HepG2 (cell line): ENCODE measurements around the gene ANKDD1A. TPM values are rescaled to one million over a fixed set of nuclear protein-coding genes. Genes with fewer than 3 reads are reported as not detected.
A peak's percentile ranks its signal among the peaks of the same experiment; 100 is the strongest.

Experiments used
- CREM ChIP-seq, 2 experiments: sonication (generic) in 1 of 2; formaldehyde crosslinking in 1 of 2; IDR thresholded peaks; 2 replicates each; pipeline versions ENCODE4 v1.4.0 to v1.6.1; 2016 to 2020; ENCODE audit warnings: antibody characterized with exemption in 1 of 2, mild to moderate bottlenecking in 1 of 2, missing genetic modification reagents in 1 of 2
- HOXA3 ChIP-seq: sonication (generic); formaldehyde crosslinking; IDR thresholded peaks from 2 replicates; pipeline ENCODE4 v1.5.0; 2020; ENCODE audit warnings: missing genetic modification reagents
- MIXL1 ChIP-seq: IDR thresholded peaks from 2 replicates; pipeline ENCODE4 v1.6.1; 2016
- PHF21A ChIP-seq: sonication (generic); formaldehyde crosslinking; IDR thresholded peaks from 2 replicates; pipeline ENCODE4 v1.5.0; 2020; ENCODE audit warnings: mild to moderate bottlenecking, missing genetic modification reagents
- RXRA ChIP-seq: sonication (generic); formaldehyde crosslinking; IDR thresholded peaks from 2 replicates; pipeline ENCODE4 v1.5.1; 2020; ENCODE audit warnings: missing genetic modification reagents
- SOX13 ChIP-seq, 3 experiments: fragments of 450-650 bp in 1 of 3; sonication (generic) in 1 of 3; formaldehyde crosslinking in 1 of 3; IDR thresholded peaks in 2 of 3; conservative IDR thresholded peaks in 1 of 3; 2 replicates each; pipeline versions ENCODE4 v1.5.0 to v1.6.1; 2016 to 2020; ENCODE audit warnings: antibody characterized with exemption in 1 of 3, mild to moderate bottlenecking in 1 of 3, missing compliant biosample characterization in 1 of 3, missing genetic modification reagents in 1 of 3, moderate library complexity in 1 of 3
- SPEN ChIP-seq: sonication (generic); formaldehyde crosslinking; IDR thresholded peaks from 2 replicates; pipeline ENCODE4 v1.5.1; 2020; ENCODE audit warnings: low read depth, mild to moderate bottlenecking, missing genetic modification reagents
- ZFY ChIP-seq: sonication (generic); formaldehyde crosslinking; IDR thresholded peaks from 2 replicates; pipeline ENCODE4 v1.4.0; 2020; ENCODE audit warnings: missing genetic modification reagents
- ZNF589 ChIP-seq: sonication (generic); formaldehyde crosslinking; conservative IDR thresholded peaks from 2 replicates; pipeline ENCODE4 v1.8.0; 2022; ENCODE audit warnings: mild to moderate bottlenecking, moderate library complexity, missing genetic modification reagents
- ZNF629 ChIP-seq: sonication (generic); formaldehyde crosslinking; conservative IDR thresholded peaks from 2 replicates; pipeline ENCODE4 v1.5.0; 2020; ENCODE audit warnings: missing genetic modification reagents
- ZNF776 ChIP-seq: sonication (generic); formaldehyde crosslinking; IDR thresholded peaks from 2 replicates; pipeline ENCODE4 v1.4.0; 2020; ENCODE audit warnings: mild to moderate bottlenecking, missing genetic modification reagents
- polyA plus RNA-seq, 8 experiments: library from polyadenylated mRNA; depleted of rRNA in 3 of 8; stranded (reverse) in 7 of 8; unstranded in 1 of 8; fragments of >200 nt; fragmentation: Illumina TruSeq in 4 of 8; extraction: Trizol in 4 of 8; gene quantifications; 2 replicates each; pipeline versions ENCODE4 v1.2.1 to v1.2.3, GENCODE V29; 2011 to 2016; ENCODE audit warnings: low read depth in 4 of 8, missing spikeins in 1 of 8, mixed read lengths in 1 of 8; ENCODE audit not compliant: insufficient read depth in 1 of 8
- total RNA-seq, 5 experiments: library from RNA; depleted of rRNA; stranded (reverse); fragments of >200 nt; fragmentation: Illumina TruSeq; extraction: Trizol; gene quantifications; 2 replicates each; pipeline ENCODE4 v1.2.3, GENCODE V29; 2016; ENCODE audit warnings: low read depth in 1 of 5
- TF ChIP-seq, protein P1 (sequence below): sonication (generic); formaldehyde crosslinking; IDR thresholded peaks from 2 replicates; pipeline ENCODE4 v1.4.0; 2020; ENCODE audit warnings: missing genetic modification reagents, mild to moderate bottlenecking, borderline replicate concordance
- TF ChIP-seq, protein P2 (sequence below): sonication (generic); formaldehyde crosslinking; IDR thresholded peaks from 2 replicates; pipeline ENCODE4 v1.5.0; 2020; ENCODE audit warnings: mild to moderate bottlenecking, missing genetic modification reagents, borderline replicate concordance
- TF ChIP-seq, protein P3 (sequence below): sonication (generic); formaldehyde crosslinking; IDR thresholded peaks from 2 replicates; pipeline ENCODE4 v1.9.0; 2022; ENCODE audit warnings: low read depth, missing genetic modification reagents
- TF ChIP-seq, protein P4 (sequence below): sonication (generic); formaldehyde crosslinking; conservative IDR thresholded peaks from 2 replicates; pipeline ENCODE4 v1.4.0; 2020; ENCODE audit warnings: mild to moderate bottlenecking, missing genetic modification reagents, moderate library complexity
- TF ChIP-seq, protein P5 (sequence below): sonication (generic); formaldehyde crosslinking; IDR thresholded peaks from 2 replicates; pipeline ENCODE4 v1.4.0; 2020; ENCODE audit warnings: missing genetic modification reagents

ANKDD1A gene
- total and polyA plus RNA-seq, 2 of the 13 experiments (the other 11 are each of a cell fraction or from before 2014, with no cell fraction given), result 0.11 to 0.48 TPM

DNA sequence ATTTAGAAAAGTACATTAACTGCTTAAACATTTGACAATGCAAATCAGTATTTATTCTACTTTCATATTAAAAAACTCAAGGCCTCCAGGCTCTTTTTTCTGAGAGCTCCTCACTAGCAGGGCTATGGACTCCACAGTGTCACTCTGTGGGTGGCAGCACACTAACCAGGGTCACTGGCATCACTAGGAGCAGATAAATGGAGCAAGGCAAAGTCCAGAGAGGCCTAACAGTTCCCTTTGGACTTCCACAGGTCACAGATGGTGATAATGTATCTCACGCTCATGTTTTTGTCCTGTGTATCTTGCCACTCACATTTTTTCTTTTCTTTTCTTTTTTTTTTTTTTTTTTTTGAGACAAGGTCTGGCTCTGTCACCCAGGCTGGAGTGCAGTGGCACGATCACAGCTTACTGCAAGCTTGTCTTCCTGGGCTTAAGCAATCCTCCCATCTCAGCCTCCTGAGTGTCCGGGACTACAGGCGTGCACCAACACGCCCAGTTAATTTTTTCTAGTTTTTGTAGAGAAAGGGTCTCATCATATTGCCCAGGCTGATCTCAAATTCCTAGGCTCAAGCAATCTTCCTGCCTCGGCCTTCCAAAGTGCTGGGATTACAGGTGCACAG lies 70.2 kb downstream of the ANKDD1A start (continued):
- TF ChIP-seq, protein P1, sequence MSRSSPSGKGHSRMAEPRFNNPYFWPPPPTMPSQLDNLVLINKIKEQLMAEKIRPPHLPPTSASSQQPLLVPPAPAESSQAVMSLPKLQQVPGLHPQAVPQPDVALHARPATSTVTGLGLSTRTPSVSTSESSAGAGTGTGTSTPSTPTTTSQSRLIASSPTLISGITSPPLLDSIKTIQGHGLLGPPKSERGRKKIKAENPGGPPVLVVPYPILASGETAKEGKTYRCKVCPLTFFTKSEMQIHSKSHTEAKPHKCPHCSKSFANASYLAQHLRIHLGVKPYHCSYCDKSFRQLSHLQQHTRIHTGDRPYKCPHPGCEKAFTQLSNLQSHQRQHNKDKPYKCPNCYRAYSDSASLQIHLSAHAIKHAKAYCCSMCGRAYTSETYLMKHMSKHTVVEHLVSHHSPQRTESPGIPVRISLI (CRISPR knock-in tag), result peak; percentile 46; the same call in 1 of the 2 replicates
- 0 out of 2 replicates have a peak, but pooled peaks have one; percentile 39 for TF ChIP-seq SPEN (CRISPR knock-in tag)
- TF ChIP-seq SOX13 (IDR thresholded peaks at IDR 0.05), result no peak
- TF ChIP-seq SOX13 (CRISPR knock-in tag; conservative IDR thresholded peaks at IDR 0.05 in 1 of 2, IDR thresholded peaks at IDR 0.05 in 1 of 2), result peak in 1 of 2 experiments; percentile 26; a peak in 1 of 4 replicates
- TF ChIP-seq HOXA3 (CRISPR knock-in tag), result peak; percentile 46; the same call in 1 of the 2 replicates
- peak; percentile 37; the same call in 1 of the 2 replicates for TF ChIP-seq PHF21A (CRISPR knock-in tag)
- peak; percentile 37; the same call in 1 of the 2 replicates for TF ChIP-seq MIXL1 (CRISPR knock-in tag)
- TF ChIP-seq, protein P2, sequence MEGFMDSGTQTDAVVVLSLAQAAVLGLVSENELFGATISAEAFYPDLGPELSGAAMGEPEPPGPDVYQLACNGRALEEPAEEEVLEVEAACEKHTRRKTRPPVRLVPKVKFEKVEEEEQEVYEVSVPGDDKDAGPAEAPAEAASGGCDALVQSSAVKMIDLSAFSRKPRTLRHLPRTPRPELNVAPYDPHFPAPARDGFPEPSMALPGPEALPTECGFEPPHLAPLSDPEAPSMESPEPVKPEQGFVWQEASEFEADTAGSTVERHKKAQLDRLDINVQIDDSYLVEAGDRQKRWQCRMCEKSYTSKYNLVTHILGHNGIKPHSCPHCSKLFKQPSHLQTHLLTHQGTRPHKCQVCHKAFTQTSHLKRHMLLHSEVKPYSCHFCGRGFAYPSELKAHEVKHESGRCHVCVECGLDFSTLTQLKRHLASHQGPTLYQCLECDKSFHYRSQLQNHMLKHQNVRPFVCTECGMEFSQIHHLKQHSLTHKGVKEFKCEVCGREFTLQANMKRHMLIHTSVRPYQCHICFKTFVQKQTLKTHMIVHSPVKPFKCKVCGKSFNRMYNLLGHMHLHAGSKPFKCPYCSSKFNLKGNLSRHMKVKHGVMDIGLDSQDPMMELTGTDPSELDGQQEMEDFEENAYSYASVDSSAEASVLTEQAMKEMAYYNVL (CRISPR knock-in tag), result peak; percentile 15; the same call in 1 of the 2 replicates
- no peak for TF ChIP-seq ZNF589
- peak; percentile 36; the same call in 1 of the 2 replicates for TF ChIP-seq ZFY
- TF ChIP-seq, protein P3, sequence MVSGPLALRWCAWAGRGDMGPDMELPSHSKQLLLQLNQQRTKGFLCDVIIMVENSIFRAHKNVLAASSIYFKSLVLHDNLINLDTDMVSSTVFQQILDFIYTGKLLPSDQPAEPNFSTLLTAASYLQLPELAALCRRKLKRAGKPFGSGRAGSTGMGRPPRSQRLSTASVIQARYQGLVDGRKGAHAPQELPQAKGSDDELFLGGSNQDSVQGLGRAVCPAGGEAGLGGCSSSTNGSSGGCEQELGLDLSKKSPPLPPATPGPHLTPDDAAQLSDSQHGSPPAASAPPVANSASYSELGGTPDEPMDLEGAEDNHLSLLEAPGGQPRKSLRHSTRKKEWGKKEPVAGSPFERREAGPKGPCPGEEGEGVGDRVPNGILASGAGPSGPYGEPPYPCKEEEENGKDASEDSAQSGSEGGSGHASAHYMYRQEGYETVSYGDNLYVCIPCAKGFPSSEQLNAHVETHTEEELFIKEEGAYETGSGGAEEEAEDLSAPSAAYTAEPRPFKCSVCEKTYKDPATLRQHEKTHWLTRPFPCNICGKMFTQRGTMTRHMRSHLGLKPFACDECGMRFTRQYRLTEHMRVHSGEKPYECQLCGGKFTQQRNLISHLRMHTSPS (CRISPR knock-in tag), result peak; percentile 71; the same call in 1 of the 2 replicates
- TF ChIP-seq ZNF776 (CRISPR knock-in tag), result no peak
- 0 out of 2 replicates have a peak, but pooled peaks have one; percentile 9 for TF ChIP-seq ZNF629 (CRISPR knock-in tag)
- peak; percentile 18; the same call in 1 of the 2 replicates for TF ChIP-seq CREM (IDR thresholded peaks at IDR 0.05)
- no peak for TF ChIP-seq CREM (CRISPR knock-in tag; IDR thresholded peaks at IDR 0.05)
- TF ChIP-seq, protein P4, sequence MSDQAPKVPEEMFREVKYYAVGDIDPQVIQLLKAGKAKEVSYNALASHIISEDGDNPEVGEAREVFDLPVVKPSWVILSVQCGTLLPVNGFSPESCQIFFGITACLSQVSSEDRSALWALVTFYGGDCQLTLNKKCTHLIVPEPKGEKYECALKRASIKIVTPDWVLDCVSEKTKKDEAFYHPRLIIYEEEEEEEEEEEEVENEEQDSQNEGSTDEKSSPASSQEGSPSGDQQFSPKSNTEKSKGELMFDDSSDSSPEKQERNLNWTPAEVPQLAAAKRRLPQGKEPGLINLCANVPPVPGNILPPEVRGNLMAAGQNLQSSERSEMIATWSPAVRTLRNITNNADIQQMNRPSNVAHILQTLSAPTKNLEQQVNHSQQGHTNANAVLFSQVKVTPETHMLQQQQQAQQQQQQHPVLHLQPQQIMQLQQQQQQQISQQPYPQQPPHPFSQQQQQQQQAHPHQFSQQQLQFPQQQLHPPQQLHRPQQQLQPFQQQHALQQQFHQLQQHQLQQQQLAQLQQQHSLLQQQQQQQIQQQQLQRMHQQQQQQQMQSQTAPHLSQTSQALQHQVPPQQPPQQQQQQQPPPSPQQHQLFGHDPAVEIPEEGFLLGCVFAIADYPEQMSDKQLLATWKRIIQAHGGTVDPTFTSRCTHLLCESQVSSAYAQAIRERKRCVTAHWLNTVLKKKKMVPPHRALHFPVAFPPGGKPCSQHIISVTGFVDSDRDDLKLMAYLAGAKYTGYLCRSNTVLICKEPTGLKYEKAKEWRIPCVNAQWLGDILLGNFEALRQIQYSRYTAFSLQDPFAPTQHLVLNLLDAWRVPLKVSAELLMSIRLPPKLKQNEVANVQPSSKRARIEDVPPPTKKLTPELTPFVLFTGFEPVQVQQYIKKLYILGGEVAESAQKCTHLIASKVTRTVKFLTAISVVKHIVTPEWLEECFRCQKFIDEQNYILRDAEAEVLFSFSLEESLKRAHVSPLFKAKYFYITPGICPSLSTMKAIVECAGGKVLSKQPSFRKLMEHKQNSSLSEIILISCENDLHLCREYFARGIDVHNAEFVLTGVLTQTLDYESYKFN (CRISPR knock-in tag), result peak; percentile 79
- TF ChIP-seq RXRA (CRISPR knock-in tag), result peak; percentile 38; the same call in 1 of the 2 replicates
- TF ChIP-seq, protein P5, sequence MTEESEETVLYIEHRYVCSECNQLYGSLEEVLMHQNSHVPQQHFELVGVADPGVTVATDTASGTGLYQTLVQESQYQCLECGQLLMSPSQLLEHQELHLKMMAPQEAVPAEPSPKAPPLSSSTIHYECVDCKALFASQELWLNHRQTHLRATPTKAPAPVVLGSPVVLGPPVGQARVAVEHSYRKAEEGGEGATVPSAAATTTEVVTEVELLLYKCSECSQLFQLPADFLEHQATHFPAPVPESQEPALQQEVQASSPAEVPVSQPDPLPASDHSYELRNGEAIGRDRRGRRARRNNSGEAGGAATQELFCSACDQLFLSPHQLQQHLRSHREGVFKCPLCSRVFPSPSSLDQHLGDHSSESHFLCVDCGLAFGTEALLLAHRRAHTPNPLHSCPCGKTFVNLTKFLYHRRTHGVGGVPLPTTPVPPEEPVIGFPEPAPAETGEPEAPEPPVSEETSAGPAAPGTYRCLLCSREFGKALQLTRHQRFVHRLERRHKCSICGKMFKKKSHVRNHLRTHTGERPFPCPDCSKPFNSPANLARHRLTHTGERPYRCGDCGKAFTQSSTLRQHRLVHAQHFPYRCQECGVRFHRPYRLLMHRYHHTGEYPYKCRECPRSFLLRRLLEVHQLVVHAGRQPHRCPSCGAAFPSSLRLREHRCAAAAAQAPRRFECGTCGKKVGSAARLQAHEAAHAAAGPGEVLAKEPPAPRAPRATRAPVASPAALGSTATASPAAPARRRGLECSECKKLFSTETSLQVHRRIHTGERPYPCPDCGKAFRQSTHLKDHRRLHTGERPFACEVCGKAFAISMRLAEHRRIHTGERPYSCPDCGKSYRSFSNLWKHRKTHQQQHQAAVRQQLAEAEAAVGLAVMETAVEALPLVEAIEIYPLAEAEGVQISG (CRISPR knock-in tag), result 0 out of 2 replicates have a peak, but pooled peaks have one; percentile 13
